Islet of Langerhans (tissue), 1 donor: ENCODE data around the gene WDSUB1.
A peak's percentile ranks its signal among the peaks of the same experiment; 100 is the strongest.

Experiments used
- FAIRE-seq: peaks from one replicate; lab custom pipeline; 2011; peaks lifted over from hg19 to GRCh38; lab: Jason Lieb, UNC

WDSUB1 gene

GRCh38 chr2:159285929-159286708 is at the start of gene WDSUB1:
Gene WDSUB1 (minus strand): TSS chr2:159286703. CDS start chr2:159283069, 3,634 bp downstream.
- FAIRE-seq: no peak

- no peak for FAIRE-seq
Measured at GRCh38 chr2:159326569-159327255, 40.2 kb upstream of the WDSUB1 start.

GRCh38 chr2:159322419-159322818 is 35.9 kb upstream of the WDSUB1 start:
- FAIRE-seq: peak; percentile 13

- no peak for FAIRE-seq
Measured at GRCh38 chr2:159317392-159318088, 31.0 kb upstream of the WDSUB1 start.

GRCh38 chr2:159307942-159308341 is 21.4 kb upstream of the WDSUB1 start:
- no peak for FAIRE-seq

GRCh38 chr2:159300586-159300985 is 14.1 kb upstream of the WDSUB1 start:
- FAIRE-seq: no peak

- no peak for FAIRE-seq
Measured at GRCh38 chr2:159298967-159299366, 12.5 kb upstream of the WDSUB1 start.

GRCh38 chr2:159297042-159297707 is 10.7 kb upstream of the WDSUB1 start:
- FAIRE-seq: no peak

GRCh38 chr2:159292157-159292556 is 5.7 kb upstream of the WDSUB1 start:
- FAIRE-seq: no peak

GRCh38 chr2:159290289-159290907 is 3.9 kb upstream of the WDSUB1 start:
- FAIRE-seq: no peak

- peak; percentile 33 for FAIRE-seq
Measured at GRCh38 chr2:159287733-159288132, 1.2 kb upstream of the WDSUB1 start.

GRCh38 chr2:159286709-159287441 is 372 bp upstream of the WDSUB1 start:
- no peak for FAIRE-seq

- no peak for FAIRE-seq
Measured at GRCh38 chr2:159285433-159285832, 1.1 kb downstream of the WDSUB1 start.

- no peak for FAIRE-seq
Measured at GRCh38 chr2:159283529-159283928, 3.0 kb downstream of the WDSUB1 start.

GRCh38 chr2:159281002-159281401 is 5.5 kb downstream of the WDSUB1 start:
- FAIRE-seq: no peak

- FAIRE-seq: no peak
Measured at GRCh38 chr2:159279700-159280099, 6.8 kb downstream of the WDSUB1 start.

- FAIRE-seq: no peak
Measured at GRCh38 chr2:159275111-159275510, 11.4 kb downstream of the WDSUB1 start.

- no peak for FAIRE-seq
Measured at GRCh38 chr2:159272156-159272555, 14.3 kb downstream of the WDSUB1 start.

GRCh38 chr2:159270744-159271379 is 15.6 kb downstream of the WDSUB1 start:
- no peak for FAIRE-seq

- no peak for FAIRE-seq
Measured at GRCh38 chr2:159267921-159268320, 18.6 kb downstream of the WDSUB1 start.

- FAIRE-seq: no peak
Measured at GRCh38 chr2:159266554-159266953, 19.9 kb downstream of the WDSUB1 start.
